Activated CD8-positive, alpha-beta memory T cell treated with anti-CD3 and anti-CD28 coated beads, Interleukin-2, amount 50 U/mL, for 1 hour (primary cell): Measurements from ENCODE around the gene IL1RAPL2.
"Not testable (repeated sequence)": the region's sequence is repeated elsewhere in the genome, so short reads cannot be mapped to it uniquely, and the experiment has no call there.

Experiments used
- DNase-seq: peaks from one replicate; pipeline ENCODE4 v3.0.0-alpha.2; 2020; ENCODE audit errors: extremely low read depth

The IL1RAPL2 gene

GRCh38 chrX:104565791-104566680, at the start of gene IL1RAPL2:
IL1RAPL2 (plus strand) TSS chrX:104566199.
- no peak for DNase-seq

- DNase-seq: no peak
Observed at GRCh38 chrX:104522386-104522785, 43.6 kb upstream of the IL1RAPL2 start.

GRCh38 chrX:104523858-104524257, 42.1 kb upstream of the IL1RAPL2 start:
- DNase-seq: no peak

GRCh38 chrX:104539081-104539480, 26.9 kb upstream of the IL1RAPL2 start:
- no peak for DNase-seq

GRCh38 chrX:104542447-104542846, 23.6 kb upstream of the IL1RAPL2 start:
- not testable (repeated sequence) for DNase-seq

GRCh38 chrX:104564335-104564734, 1.7 kb upstream of the IL1RAPL2 start:
- no peak for DNase-seq

GRCh38 chrX:104564921-104565703, 887 bp upstream of the IL1RAPL2 start:
- no peak for DNase-seq

- no peak for DNase-seq
Observed at GRCh38 chrX:104566681-104567501, 892 bp downstream of the IL1RAPL2 start.

- DNase-seq: no peak
Observed at GRCh38 chrX:104567506-104567905, 1.5 kb downstream of the IL1RAPL2 start.

GRCh38 chrX:104568304-104568915, 2.4 kb downstream of the IL1RAPL2 start:
- no peak for DNase-seq

GRCh38 chrX:104618106-104618895, 52.3 kb downstream of the IL1RAPL2 start:
- no peak for DNase-seq

GRCh38 chrX:104621781-104622180, 55.8 kb downstream of the IL1RAPL2 start:
- DNase-seq: no peak

GRCh38 chrX:104641176-104641575, 75.2 kb downstream of the IL1RAPL2 start:
- DNase-seq: no peak

GRCh38 chrX:104647084-104647483, 81.1 kb downstream of the IL1RAPL2 start:
- no peak for DNase-seq

- no peak for DNase-seq
Observed at GRCh38 chrX:104659005-104659744, 93.2 kb downstream of the IL1RAPL2 start.

GRCh38 chrX:104660092-104660491, 94.1 kb downstream of the IL1RAPL2 start:
- no peak for DNase-seq

- DNase-seq: no peak
Observed at GRCh38 chrX:104662694-104663093, 96.7 kb downstream of the IL1RAPL2 start.

GRCh38 chrX:104665691-104666090, 99.7 kb downstream of the IL1RAPL2 start:
- DNase-seq: no peak

GRCh38 chrX:104668550-104668949, 102.6 kb downstream of the IL1RAPL2 start:
- no peak for DNase-seq

- no peak for DNase-seq
Observed at GRCh38 chrX:104669063-104669462, 103.1 kb downstream of the IL1RAPL2 start.
